CD14-positive monocyte (primary cell): Measurements from ENCODE around the gene TRIP6. TPM values are rescaled to one million over a fixed set of nuclear protein-coding genes. Genes with fewer than 3 reads are reported as not detected.

Source experiments
- DNase-seq, 3 donors: peaks; one replicate each; pipeline ENCODE4 v3.0.0-alpha.2; 2011 to 2022
- H2AFZ ChIP-seq: 2 replicates; pipeline ENCODE4 v1.6.0; 2012; ENCODE audit warnings: mild to moderate bottlenecking, low read depth, low read length, inconsistent platforms; ENCODE audit not compliant: insufficient read depth, poor library complexity, severe bottlenecking
- H3K27ac ChIP-seq, 2 donors: 1 replicate in 1 of 2; 2 replicates in 1 of 2; pipeline ENCODE4 v1.5.1; 2012 to 2013; ENCODE audit warnings: low read length in 2 of 2, control low read depth in 1 of 2, inconsistent platforms in 1 of 2, low read depth in 1 of 2, mild to moderate bottlenecking in 1 of 2
- H3K27me3 ChIP-seq, 2 donors: one replicate each; pipeline versions ENCODE4 v1.6.0 to v1.6.1; 2011 to 2013; ENCODE audit warnings: low read length in 2 of 2; ENCODE audit not compliant: control insufficient read depth in 2 of 2, insufficient read depth in 2 of 2
- H3K36me3 ChIP-seq, 2 donors: replicated peaks in 1 of 2; 1 replicate in 1 of 2; 2 replicates in 1 of 2; pipeline versions ENCODE4 v1.5.1 to v1.6.1; 2012 to 2013; ENCODE audit warnings: low read length in 2 of 2, control low read depth in 1 of 2, inconsistent platforms in 1 of 2, mild to moderate bottlenecking in 1 of 2; ENCODE audit not compliant: insufficient read depth in 2 of 2, control insufficient read depth in 1 of 2
- H3K4me1 ChIP-seq, 2 donors: 1 replicate in 1 of 2; 2 replicates in 1 of 2; pipeline versions ENCODE4 v1.5.1 to v1.6.1; 2012 to 2013; ENCODE audit warnings: low read length in 2 of 2, control low read depth in 1 of 2, inconsistent platforms in 1 of 2, mild to moderate bottlenecking in 1 of 2, moderate library complexity in 1 of 2; ENCODE audit not compliant: insufficient read depth in 2 of 2, control insufficient read depth in 1 of 2
- H3K4me2 ChIP-seq: replicated peaks from 2 replicates; pipeline ENCODE3; 2012; ENCODE audit warnings: low read length, moderate library complexity, mild to moderate bottlenecking; ENCODE audit not compliant: poor library complexity, severe bottlenecking; ENCODE audit errors: extremely low read depth
- H3K4me3 ChIP-seq, 3 experiments: fragments of 200-600 bp in 1 of 3; sonication (generic) in 1 of 3; replicated peaks in 1 of 3; 1 replicate in 2 of 3; 2 replicates in 1 of 3; pipeline ENCODE4 v1.5.1; 2011 to 2013; ENCODE audit warnings: low read length in 3 of 3, mild to moderate bottlenecking in 3 of 3, control low read depth in 2 of 3, low read depth in 2 of 3, inconsistent platforms in 1 of 3, moderate library complexity in 1 of 3
- H3K79me2 ChIP-seq: 2 replicates; pipeline ENCODE4 v1.6.0; 2012; ENCODE audit warnings: mild to moderate bottlenecking, control low read depth, inconsistent platforms, low read length, moderate library complexity; ENCODE audit not compliant: insufficient read depth
- H3K9ac ChIP-seq: 2 replicates; pipeline ENCODE4 v1.6.0; 2017; ENCODE audit warnings: low read length, mild to moderate bottlenecking; ENCODE audit not compliant: insufficient read depth, poor library complexity, severe bottlenecking
- H3K9me3 ChIP-seq, 2 donors: replicated peaks in 1 of 2; 1 replicate in 1 of 2; 2 replicates in 1 of 2; pipeline versions ENCODE4 v1.5.1 to v1.6.1; 2012 to 2013; ENCODE audit warnings: low read length in 2 of 2, control low read depth in 1 of 2; ENCODE audit not compliant: control insufficient read depth in 1 of 2, insufficient read depth in 1 of 2
- H4K20me1 ChIP-seq: 2 replicates; pipeline ENCODE4 v1.6.0; 2012; ENCODE audit warnings: mild to moderate bottlenecking, low read length, control low read depth, moderate library complexity; ENCODE audit not compliant: insufficient read depth
- H3K27ac Mint-ChIP-seq, 7 donors: one replicate each; pipeline ENCODE4 v1.8.0; 2020; ENCODE audit warnings: mild to moderate bottlenecking in 7 of 7, mixed read lengths in 7 of 7, moderate library complexity in 6 of 7, inconsistent platforms in 2 of 7
- H3K27me3 Mint-ChIP-seq, 3 donors: one replicate each; pipeline ENCODE4 v1.8.0; 2021 to 2022; ENCODE audit warnings: low read depth in 3 of 3, mild to moderate bottlenecking in 3 of 3, mixed read lengths in 3 of 3, moderate library complexity in 3 of 3, inconsistent platforms in 1 of 3
- H3K36me3 Mint-ChIP-seq, 2 donors: one replicate each; pipeline ENCODE4 v1.8.0; 2020; ENCODE audit warnings: mixed read lengths in 2 of 2, inconsistent platforms in 1 of 2, mild to moderate bottlenecking in 1 of 2
- H3K4me1 Mint-ChIP-seq: one replicate; pipeline ENCODE4 v1.8.0; 2020; ENCODE audit warnings: mild to moderate bottlenecking, mixed read lengths
- H3K4me3 Mint-ChIP-seq, 2 donors: one replicate each; pipeline ENCODE4 v1.8.0; 2020; ENCODE audit warnings: mild to moderate bottlenecking in 2 of 2, mixed read lengths in 2 of 2, moderate library complexity in 1 of 2
- H3K9me3 Mint-ChIP-seq, 7 donors: one replicate each; pipeline ENCODE4 v1.8.0; 2020 to 2022; ENCODE audit warnings: mixed read lengths in 7 of 7, mild to moderate bottlenecking in 6 of 7, moderate library complexity in 6 of 7, inconsistent platforms in 2 of 7
- CTCF ChIP-seq: fragments of 200-600 bp; IDR thresholded peaks from one replicate; pipeline ENCODE4 v1.8.0; 2022; ENCODE audit warnings: antibody characterized with exemption, mild to moderate bottlenecking
- WGBS: methylation state at CpG from one replicate; pipeline ENCODE4 v1.1.5; 2013; ENCODE audit warnings: missing lambda C conversion rate; ENCODE audit not compliant: insufficient coverage; 5-methylcytosine and 5-hydroxymethylcytosine counted together
- intact Hi-C, 2 donors: fragments of 100-400 bp; cut with micrococcal nuclease; formaldehyde crosslinking; loops; one replicate each; pipeline versions ENCODE4 v1.15.0 to v1.15.1; 2023
- polyA plus RNA-seq, 3 donors: library from polyadenylated mRNA; depleted of rRNA in 1 of 3; unstranded in 2 of 3; stranded (reverse) in 1 of 3; fragments of 300-500 nt in 2 of 3; fragments of >200 nt in 1 of 3; fragmentation: Illumina TruSeq in 2 of 3; gene quantifications; 1 replicate in 2 of 3; 2 replicates in 1 of 3; pipeline ENCODE4 v1.2.3, GENCODE V29; 2012 to 2021

TRIP6 gene
- polyA plus RNA-seq, 3 donors = 1.9 to 5.9 (median 5.8) TPM

GRCh38 chr7:100832281-100832633 is 34.9 kb upstream of the TRIP6 start:
- no peak overlapping the region for H2AFZ ChIP-seq
- peaks cover 0 to 4% of the 10 kb centered on the region in 2 donors for H3K9me3 ChIP-seq
- Mint-ChIP-seq H3K4me3 (no peak overlapping the region), H3K36me3 (peaks cover 6 to 8% of the 10 kb centered on the region in 2 donors), H3K27ac (no peak overlapping the region), H3K27me3 (peaks cover 38 to 45% (median 42%) of the 10 kb centered on the region in 3 donors), H3K4me1 (peaks cover 28% of the 10 kb centered on the region), H3K9me3 (peaks cover 2 to 17% (median 11%) of the 10 kb centered on the region in 7 donors)
- H3K27me3 ChIP-seq = peaks cover 17 to 34% of the 10 kb centered on the region in 2 donors
- no peak overlapping the region for H3K9ac ChIP-seq
- H3K79me2 ChIP-seq = no peaks in the 10 kb centered on the region
- no peaks in the 10 kb centered on the region for H4K20me1 ChIP-seq
- DNase-seq = no peak
- H3K4me3 ChIP-seq = no peak overlapping the region
- no CpG with 5 or more reads among the region's 5 CpGs for WGBS
- intact Hi-C loops = no loop called here
- peaks cover 24 to 28% of the 10 kb centered on the region in 2 donors for H3K4me1 ChIP-seq
- no peak overlapping the region for H3K4me2 ChIP-seq
- no peaks in the 10 kb centered on the region for H3K36me3 ChIP-seq
- H3K27ac ChIP-seq = no peak overlapping the region
- TF ChIP-seq CTCF = no peak

GRCh38 chr7:100835903-100836811 is 31.0 kb upstream of the TRIP6 start:
- Mint-ChIP-seq H3K4me1 (peaks cover 18% of the 10 kb centered on the region), H3K27me3 (peaks cover 8 to 11% (median 10%) of the 10 kb centered on the region in 3 donors), H3K9me3 (no peaks in the 10 kb centered on the region), H3K27ac (peak overlapping the region in 3 of 7 donors; percentile 33 to 52 (median 42)), H3K4me3 (no peak overlapping the region), H3K36me3 (no peaks in the 10 kb centered on the region)
- Histone ChIP-seq H3K27ac (no peak overlapping the region), H3K36me3 (no peaks in the 10 kb centered on the region), H2AFZ (peak overlapping the region; percentile 81), H4K20me1 (no peaks in the 10 kb centered on the region), H3K9ac (no peak overlapping the region), H3K4me2 (no peak overlapping the region), H3K27me3 (no peaks in the 10 kb centered on the region), H3K9me3 (no peaks in the 10 kb centered on the region), H3K4me1 (peaks cover 16 to 17% of the 10 kb centered on the region in 2 donors), H3K79me2 (no peaks in the 10 kb centered on the region), H3K4me3 (no peak overlapping the region)
- intact Hi-C loops = no loop called here
- 26% methylated on average over 16 of the region's 17 CpGs for WGBS
- DNase-seq = no peak
- no peak for TF ChIP-seq CTCF
